HEK293 (cell line): Measurements from ENCODE around the gene SEC14L6.

Experiments
- CTCF ChIA-PET: fragments of 350-600 bp; formaldehyde crosslinking; extraction: SDS; loops from one replicate; lab custom pipeline; 2021; ENCODE audit warnings: antibody characterized with exemption; lab: Yijun Ruan, JAX
- POLR2A ChIA-PET: fragments of 300-600 bp; formaldehyde crosslinking; extraction: SDS; loops from one replicate; lab custom pipeline; 2020; ENCODE audit warnings: antibody characterized with exemption, inconsistent platforms; lab: Yijun Ruan, JAX
- H3K27ac ChIP-seq: fragments of 200-500 bp; sonication (Bioruptor generic); 2 replicates; pipeline ENCODE4 v1.5.1; 2014; ENCODE audit warnings: low read depth, low read length, control low read depth, inconsistent platforms; ENCODE audit errors: extremely low read depth
- H3K36me3 ChIP-seq, 2 experiments: fragments of 200-500 bp in 1 of 2; sonication (Bioruptor generic) in 1 of 2; 1 replicate in 1 of 2; 2 replicates in 1 of 2; pipeline ENCODE4 v1.5.1; 2014 to 2017; ENCODE audit warnings: inconsistent platforms in 2 of 2, low read length in 2 of 2; ENCODE audit not compliant: control insufficient read depth in 2 of 2, insufficient read depth in 1 of 2
- H3K4me1 ChIP-seq: fragments of 200-500 bp; sonication (Bioruptor generic); 2 replicates; pipeline ENCODE4 v1.5.1; 2014; ENCODE audit warnings: mild to moderate bottlenecking, low read length, inconsistent platforms; ENCODE audit not compliant: control insufficient read depth, insufficient read depth
- H3K4me3 ChIP-seq: 2 replicates; pipeline ENCODE4 v1.5.1; 2011; ENCODE audit warnings: low read depth, mild to moderate bottlenecking, control low read depth, low read length, moderate library complexity
- H3K9me3 ChIP-seq: fragments of 200-500 bp; sonication (Bioruptor generic); 2 replicates; pipeline ENCODE4 v1.5.1; 2014; ENCODE audit warnings: low read depth, low read length, inconsistent platforms; ENCODE audit not compliant: control insufficient read depth, insufficient read depth
- IKZF3 ChIP-seq: fragments of 450-650 bp; IDR thresholded peaks from 2 replicates; pipeline ENCODE4 v1.5.0; 2018; ENCODE audit warnings: missing biosample characterization, mild to moderate bottlenecking, missing genetic modification characterization, moderate library complexity
- OSR2 ChIP-seq: fragments of 450-650 bp; formaldehyde crosslinking; IDR thresholded peaks from 2 replicates; pipeline ENCODE4 v1.5.1; 2016; ENCODE audit warnings: missing biosample characterization, missing genetic modification characterization
- ZNF132 ChIP-seq: fragments of 450-650 bp; formaldehyde crosslinking; IDR thresholded peaks from 2 replicates; pipeline ENCODE4 v1.5.1; 2017; ENCODE audit warnings: missing biosample characterization, missing genetic modification characterization, borderline replicate concordance
- ZNF324 ChIP-seq: fragments of 450-650 bp; formaldehyde crosslinking; IDR thresholded peaks from 2 replicates; pipeline ENCODE4 v1.5.1; 2016; ENCODE audit warnings: missing biosample characterization, missing genetic modification characterization
- ZNF610 ChIP-seq: fragments of 450-650 bp; formaldehyde crosslinking; IDR thresholded peaks from 2 replicates; pipeline ENCODE4 v1.5.1; 2016; ENCODE audit warnings: missing biosample characterization, missing genetic modification characterization, borderline replicate concordance
- ZNF664 ChIP-seq: fragments of 450-650 bp; formaldehyde crosslinking; IDR thresholded peaks from 2 replicates; pipeline ENCODE4 v1.5.1; 2016; ENCODE audit warnings: missing biosample characterization, missing genetic modification characterization
- ZNF677 ChIP-seq: fragments of 450-650 bp; IDR thresholded peaks from 2 replicates; pipeline ENCODE4 v1.5.0; 2018; ENCODE audit warnings: missing biosample characterization, mild to moderate bottlenecking, missing genetic modification characterization, moderate library complexity
- TF ChIP-seq, protein P1 (sequence below): fragments of 450-650 bp; formaldehyde crosslinking; IDR thresholded peaks from 2 replicates; pipeline ENCODE4 v1.5.1; 2016; ENCODE audit warnings: missing biosample characterization, missing genetic modification characterization
- TF ChIP-seq, protein P2 (sequence below): fragments of 450-650 bp; formaldehyde crosslinking; IDR thresholded peaks from 2 replicates; pipeline ENCODE4 v1.5.1; 2016; ENCODE audit warnings: missing biosample characterization, missing genetic modification characterization

Gene SEC14L6

GRCh38 chr22:30474683-30475424 is 71.7 kb downstream of the SEC14L6 start:
- no peaks in the 10 kb centered on the region for H3K36me3 ChIP-seq
- TF ChIP-seq ZNF610 (tag by site-specific recombination) (no peak), ZNF664 (peak; percentile 93)
- TF ChIP-seq, protein P1, sequence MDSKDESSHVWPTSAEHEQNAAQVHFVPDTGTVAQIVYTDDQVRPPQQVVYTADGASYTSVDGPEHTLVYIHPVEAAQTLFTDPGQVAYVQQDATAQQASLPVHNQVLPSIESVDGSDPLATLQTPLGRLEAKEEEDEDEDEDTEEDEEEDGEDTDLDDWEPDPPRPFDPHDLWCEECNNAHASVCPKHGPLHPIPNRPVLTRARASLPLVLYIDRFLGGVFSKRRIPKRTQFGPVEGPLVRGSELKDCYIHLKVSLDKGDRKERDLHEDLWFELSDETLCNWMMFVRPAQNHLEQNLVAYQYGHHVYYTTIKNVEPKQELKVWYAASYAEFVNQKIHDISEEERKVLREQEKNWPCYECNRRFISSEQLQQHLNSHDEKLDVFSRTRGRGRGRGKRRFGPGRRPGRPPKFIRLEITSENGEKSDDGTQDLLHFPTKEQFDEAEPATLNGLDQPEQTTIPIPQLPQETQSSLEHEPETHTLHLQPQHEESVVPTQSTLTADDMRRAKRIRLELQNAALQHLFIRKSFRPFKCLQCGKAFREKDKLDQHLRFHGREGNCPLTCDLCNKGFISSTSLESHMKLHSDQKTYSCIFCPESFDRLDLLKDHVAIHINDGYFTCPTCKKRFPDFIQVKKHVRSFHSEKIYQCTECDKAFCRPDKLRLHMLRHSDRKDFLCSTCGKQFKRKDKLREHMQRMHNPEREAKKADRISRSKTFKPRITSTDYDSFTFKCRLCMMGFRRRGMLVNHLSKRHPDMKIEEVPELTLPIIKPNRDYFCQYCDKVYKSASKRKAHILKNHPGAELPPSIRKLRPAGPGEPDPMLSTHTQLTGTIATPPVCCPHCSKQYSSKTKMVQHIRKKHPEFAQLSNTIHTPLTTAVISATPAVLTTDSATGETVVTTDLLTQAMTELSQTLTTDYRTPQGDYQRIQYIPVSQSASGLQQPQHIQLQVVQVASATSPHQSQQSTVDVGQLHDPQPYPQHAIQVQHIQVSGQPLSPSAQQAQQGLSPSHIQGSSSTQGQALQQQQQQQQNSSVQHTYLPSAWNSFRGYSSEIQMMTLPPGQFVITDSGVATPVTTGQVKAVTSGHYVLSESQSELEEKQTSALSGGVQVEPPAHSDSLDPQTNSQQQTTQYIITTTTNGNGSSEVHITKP (tag by site-specific recombination): peak; percentile 76
- CTCF ChIA-PET: interaction anchor here (1.9 to 2.0 kb wide), 3 partner anchors 10 to 30 kb away, joined by 5 to 7 read pairs (median 6); no protein-coding TSS in a partner anchor

DNA sequence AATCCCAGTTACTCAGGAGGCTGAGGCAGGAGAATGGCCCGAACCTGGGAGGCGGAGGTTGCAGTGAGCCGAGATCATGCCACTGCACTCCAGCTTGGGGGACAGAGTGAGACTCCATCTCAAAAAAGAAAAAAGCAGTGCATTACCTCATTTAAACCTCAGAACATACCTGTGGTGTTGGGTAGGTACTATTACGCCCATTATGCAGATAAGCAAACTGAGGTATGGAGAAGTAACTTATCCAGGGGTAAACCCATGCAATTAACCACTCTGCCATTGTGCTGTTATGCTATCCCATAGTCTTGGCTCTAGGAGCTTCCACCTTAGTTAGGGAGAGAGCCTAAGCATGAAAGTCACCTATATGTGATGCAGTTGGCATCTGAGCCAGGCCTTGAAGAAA is 72.4 kb downstream of the SEC14L6 start:
- H3K4me3 ChIP-seq: no peak overlapping the region
- H3K36me3 ChIP-seq: no peaks in the 10 kb centered on the region
- CTCF ChIA-PET: interaction anchor here (1.9 to 2.0 kb wide), 2 partner anchors 11 to 28 kb away, joined by 6 to 7 read pairs; no protein-coding TSS in a partner anchor
- H3K4me1 ChIP-seq: no peaks in the 10 kb centered on the region
- no peak overlapping the region for H3K27ac ChIP-seq
- TF ChIP-seq ZNF664: peak; percentile 49; the same call in 1 of the 2 replicates
- TF ChIP-seq ZNF132 (tag by site-specific recombination): no peak
- POLR2A ChIA-PET: no interaction called here
- no peaks in the 10 kb centered on the region for H3K9me3 ChIP-seq

More at GRCh38 chr22:30474683-30475424, 71.7 kb downstream of the SEC14L6 start:
- POLR2A ChIA-PET: no interaction called here
- H3K9me3 ChIP-seq: no peaks in the 10 kb centered on the region
- no peak overlapping the region for H3K4me3 ChIP-seq
- H3K4me1 ChIP-seq: no peaks in the 10 kb centered on the region
- no peak overlapping the region for H3K27ac ChIP-seq

GRCh38 chr22:30472994-30473720 is 73.4 kb downstream of the SEC14L6 start:
- H3K9me3 ChIP-seq: no peaks in the 10 kb centered on the region
- no peaks in the 10 kb centered on the region for H3K36me3 ChIP-seq
- H3K4me1 ChIP-seq: no peaks in the 10 kb centered on the region
- TF ChIP-seq, protein P2, sequence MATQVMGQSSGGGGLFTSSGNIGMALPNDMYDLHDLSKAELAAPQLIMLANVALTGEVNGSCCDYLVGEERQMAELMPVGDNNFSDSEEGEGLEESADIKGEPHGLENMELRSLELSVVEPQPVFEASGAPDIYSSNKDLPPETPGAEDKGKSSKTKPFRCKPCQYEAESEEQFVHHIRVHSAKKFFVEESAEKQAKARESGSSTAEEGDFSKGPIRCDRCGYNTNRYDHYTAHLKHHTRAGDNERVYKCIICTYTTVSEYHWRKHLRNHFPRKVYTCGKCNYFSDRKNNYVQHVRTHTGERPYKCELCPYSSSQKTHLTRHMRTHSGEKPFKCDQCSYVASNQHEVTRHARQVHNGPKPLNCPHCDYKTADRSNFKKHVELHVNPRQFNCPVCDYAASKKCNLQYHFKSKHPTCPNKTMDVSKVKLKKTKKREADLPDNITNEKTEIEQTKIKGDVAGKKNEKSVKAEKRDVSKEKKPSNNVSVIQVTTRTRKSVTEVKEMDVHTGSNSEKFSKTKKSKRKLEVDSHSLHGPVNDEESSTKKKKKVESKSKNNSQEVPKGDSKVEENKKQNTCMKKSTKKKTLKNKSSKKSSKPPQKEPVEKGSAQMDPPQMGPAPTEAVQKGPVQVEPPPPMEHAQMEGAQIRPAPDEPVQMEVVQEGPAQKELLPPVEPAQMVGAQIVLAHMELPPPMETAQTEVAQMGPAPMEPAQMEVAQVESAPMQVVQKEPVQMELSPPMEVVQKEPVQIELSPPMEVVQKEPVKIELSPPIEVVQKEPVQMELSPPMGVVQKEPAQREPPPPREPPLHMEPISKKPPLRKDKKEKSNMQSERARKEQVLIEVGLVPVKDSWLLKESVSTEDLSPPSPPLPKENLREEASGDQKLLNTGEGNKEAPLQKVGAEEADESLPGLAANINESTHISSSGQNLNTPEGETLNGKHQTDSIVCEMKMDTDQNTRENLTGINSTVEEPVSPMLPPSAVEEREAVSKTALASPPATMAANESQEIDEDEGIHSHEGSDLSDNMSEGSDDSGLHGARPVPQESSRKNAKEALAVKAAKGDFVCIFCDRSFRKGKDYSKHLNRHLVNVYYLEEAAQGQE (tag by site-specific recombination): no peak
- no peak for TF ChIP-seq OSR2
- TF ChIP-seq ZNF677 (tag by site-specific recombination): no peak
- TF ChIP-seq IKZF3 (tag by site-specific recombination): no peak
- no peak for TF ChIP-seq ZNF324 (tag by site-specific recombination)
- ChIA-PET CTCF (interaction anchor here (1.0 to 1.5 kb wide), 2 partner anchors 13 to 28 kb away, joined by 4 read pairs; no protein-coding TSS in a partner anchor), POLR2A (no interaction called here)
- H3K27ac ChIP-seq: no peak overlapping the region
- no peak overlapping the region for H3K4me3 ChIP-seq
